ENCODE data around the gene DDOST. TPM values are rescaled to one million over a fixed set of nuclear protein-coding genes. Genes with fewer than 3 reads are reported as not detected.
A peak's percentile ranks its signal among the peaks of the same experiment; 100 is the strongest.

DDOST gene
- total and polyA plus RNA-seq, 2 donors from 2014 or later = 146 to 206 TPM

DNA sequence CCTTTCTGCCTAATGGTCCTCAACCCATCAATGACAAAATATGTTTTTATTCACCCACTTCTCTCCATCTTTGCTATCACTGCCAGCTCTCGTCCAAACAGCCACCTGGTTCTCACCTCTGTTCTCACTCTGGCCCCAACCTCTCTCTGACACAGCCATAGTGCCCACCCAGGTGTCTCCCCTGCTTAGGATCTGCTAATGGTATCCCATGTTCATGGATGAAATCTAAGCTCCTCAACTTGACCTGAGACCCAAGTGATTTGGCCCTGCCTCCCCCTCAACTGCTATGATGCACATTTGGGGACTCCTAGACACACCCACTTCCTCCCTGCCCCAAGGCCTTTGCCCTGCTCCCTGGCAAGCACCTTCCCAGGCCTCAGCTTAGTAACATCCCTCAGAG lies 30.7 kb upstream of the DDOST start:
- no peak for FAIRE-seq
- H3K27me3 ChIP-seq (ENCODE audit: control insufficient read depth, insufficient read depth, low read length) = no peaks in the 10 kb centered on the region
- TF ChIP-seq, protein P1, sequence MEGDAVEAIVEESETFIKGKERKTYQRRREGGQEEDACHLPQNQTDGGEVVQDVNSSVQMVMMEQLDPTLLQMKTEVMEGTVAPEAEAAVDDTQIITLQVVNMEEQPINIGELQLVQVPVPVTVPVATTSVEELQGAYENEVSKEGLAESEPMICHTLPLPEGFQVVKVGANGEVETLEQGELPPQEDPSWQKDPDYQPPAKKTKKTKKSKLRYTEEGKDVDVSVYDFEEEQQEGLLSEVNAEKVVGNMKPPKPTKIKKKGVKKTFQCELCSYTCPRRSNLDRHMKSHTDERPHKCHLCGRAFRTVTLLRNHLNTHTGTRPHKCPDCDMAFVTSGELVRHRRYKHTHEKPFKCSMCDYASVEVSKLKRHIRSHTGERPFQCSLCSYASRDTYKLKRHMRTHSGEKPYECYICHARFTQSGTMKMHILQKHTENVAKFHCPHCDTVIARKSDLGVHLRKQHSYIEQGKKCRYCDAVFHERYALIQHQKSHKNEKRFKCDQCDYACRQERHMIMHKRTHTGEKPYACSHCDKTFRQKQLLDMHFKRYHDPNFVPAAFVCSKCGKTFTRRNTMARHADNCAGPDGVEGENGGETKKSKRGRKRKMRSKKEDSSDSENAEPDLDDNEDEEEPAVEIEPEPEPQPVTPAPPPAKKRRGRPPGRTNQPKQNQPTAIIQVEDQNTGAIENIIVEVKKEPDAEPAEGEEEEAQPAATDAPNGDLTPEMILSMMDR (IDR thresholded peaks at IDR 0.05; ENCODE audit: borderline replicate concordance, extremely low read depth, insufficient read depth) = no peak
- H3K36me3 ChIP-seq (ENCODE audit: control insufficient read depth in 2 of 3, insufficient read depth in 3 of 3, low read length in 3 of 3) = no peaks in the 10 kb centered on the region
- no peak overlapping the region for H3K27ac ChIP-seq (ENCODE audit: low read depth in 2 of 2, low read length in 2 of 2)
- H3K9me3 ChIP-seq (ENCODE audit: control insufficient read depth in 2 of 3, insufficient read depth in 1 of 3, low read length in 3 of 3) = no peaks in the 10 kb centered on the region
- intact Hi-C loops (cut with DNase I) = loop anchor here (10.0 kb wide), 1 partner anchor 503 kb away; no protein-coding TSS in a partner anchor
- no peak for DNase-seq
- H3K4me3 ChIP-seq (ENCODE audit: low read length in 3 of 3) = no peak overlapping the region
- no peaks in the 10 kb centered on the region for H3K4me1 ChIP-seq (ENCODE audit: control insufficient read depth in 2 of 3, insufficient read depth in 2 of 3, low read depth in 1 of 3, low read length in 3 of 3)
- H3K9ac ChIP-seq (ENCODE audit: low read length in 3 of 3) = no peak overlapping the region

DNA sequence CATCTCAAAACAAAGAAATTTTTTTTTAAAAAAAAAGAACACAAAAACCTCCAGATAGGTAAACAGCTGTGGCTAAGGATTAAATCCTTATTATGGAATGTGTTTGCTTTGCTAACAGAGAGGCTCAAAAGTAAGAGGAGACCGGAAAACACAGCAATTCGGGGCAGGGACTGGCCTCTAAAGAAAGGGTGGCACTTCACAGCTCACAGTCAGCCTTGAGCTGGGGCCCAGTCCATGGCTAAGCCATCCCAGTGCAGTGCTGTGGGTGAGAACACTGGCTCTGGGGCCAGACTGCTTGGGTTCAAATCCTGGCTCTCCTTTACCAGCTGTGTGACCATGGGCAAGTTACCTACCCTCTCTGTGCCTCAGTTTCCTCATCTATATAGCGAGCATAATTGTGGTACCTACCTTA lies 28.5 kb upstream of the DDOST start:
- no peaks in the 10 kb centered on the region for H3K4me1 ChIP-seq (ENCODE audit: control insufficient read depth in 2 of 3, insufficient read depth in 2 of 3, low read depth in 1 of 3, low read length in 3 of 3)
- no peaks in the 10 kb centered on the region for H3K9me3 ChIP-seq (ENCODE audit: control insufficient read depth in 2 of 3, insufficient read depth in 1 of 3, low read length in 3 of 3)
- no peaks in the 10 kb centered on the region for H3K36me3 ChIP-seq (ENCODE audit: control insufficient read depth in 2 of 3, insufficient read depth in 3 of 3, low read length in 3 of 3)
- no peak overlapping the region for H3K9ac ChIP-seq (ENCODE audit: low read length in 3 of 3)
- no peaks in the 10 kb centered on the region for H3K27me3 ChIP-seq (ENCODE audit: control insufficient read depth, insufficient read depth, low read length)
- TF ChIP-seq, protein P1 (IDR thresholded peaks at IDR 0.05; ENCODE audit: borderline replicate concordance, extremely low read depth, insufficient read depth) = no peak
- FAIRE-seq (no peak), DNase-seq (no peak)
- intact Hi-C loops (cut with DNase I) = loop anchor here (10.0 kb wide), 1 partner anchor 505 kb away; no protein-coding TSS in a partner anchor
- H3K27ac ChIP-seq (ENCODE audit: low read depth in 2 of 2, low read length in 2 of 2) = no peak overlapping the region
- no peak overlapping the region for H3K4me3 ChIP-seq (ENCODE audit: low read length in 3 of 3)

DNA sequence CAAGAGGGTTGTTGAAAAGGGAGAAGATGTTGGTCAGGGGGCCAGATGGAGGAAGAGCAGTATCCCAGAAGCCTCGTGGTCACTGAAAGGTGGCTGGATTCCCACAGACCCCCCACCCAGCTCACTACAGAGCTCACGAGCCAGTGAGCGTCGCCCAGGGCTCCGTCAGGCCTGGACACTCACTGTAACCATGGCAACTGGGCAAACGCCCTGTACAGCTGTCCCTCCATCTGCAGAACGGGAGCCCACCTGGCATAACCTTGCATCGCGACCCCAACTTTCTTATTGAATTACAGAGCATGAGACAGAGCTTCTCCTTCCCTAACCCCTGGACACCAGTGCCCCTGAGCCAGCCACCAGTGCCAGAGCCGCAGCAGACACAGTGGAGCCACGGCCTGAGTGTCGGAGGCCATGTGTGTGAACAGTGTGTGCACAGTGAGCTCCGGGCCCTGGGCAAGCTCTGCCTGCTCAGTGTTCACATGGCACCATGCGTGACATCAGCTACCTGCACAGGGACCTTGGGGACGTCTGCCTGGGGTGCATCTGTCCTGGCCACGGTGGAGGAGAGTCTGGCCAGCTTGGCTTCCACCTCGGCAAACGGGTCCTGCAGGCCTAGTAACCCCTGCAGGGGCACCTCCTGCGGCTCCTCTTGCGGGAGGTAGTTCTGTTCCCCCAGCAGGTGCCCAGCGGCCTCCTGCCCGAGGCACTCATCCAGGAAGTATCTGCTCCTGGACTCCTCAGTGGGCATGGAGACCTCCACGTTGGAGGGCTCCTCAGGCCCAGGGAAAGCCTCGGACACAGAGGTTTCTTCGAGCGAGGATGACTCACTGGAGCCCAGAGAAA lies 25.9 kb upstream of the DDOST start:
- Histone ChIP-seq H3K4me1 (ENCODE audit: control insufficient read depth in 2 of 3, insufficient read depth in 2 of 3, low read depth in 1 of 3, low read length in 3 of 3) (peaks cover 0 to 3% (median 0%) of the 10 kb centered on the region in 3 donors), H3K27me3 (ENCODE audit: control insufficient read depth, insufficient read depth, low read length) (no peaks in the 10 kb centered on the region), H3K36me3 (ENCODE audit: control insufficient read depth in 2 of 3, insufficient read depth in 3 of 3, low read length in 3 of 3) (no peaks in the 10 kb centered on the region), H3K27ac (ENCODE audit: low read depth in 2 of 2, low read length in 2 of 2) (no peak overlapping the region), H3K9ac (ENCODE audit: low read length in 3 of 3) (no peak overlapping the region), H3K9me3 (ENCODE audit: control insufficient read depth in 2 of 3, insufficient read depth in 1 of 3, low read length in 3 of 3) (no peaks in the 10 kb centered on the region), H3K4me3 (ENCODE audit: low read length in 3 of 3) (no peak overlapping the region)
- DNase-seq (peak in 2 of 5 donors; percentile 31 to 48), FAIRE-seq (no peak)
- intact Hi-C loops (cut with DNase I) = no loop called here
- TF ChIP-seq, protein P1 (IDR thresholded peaks at IDR 0.05; ENCODE audit: borderline replicate concordance, extremely low read depth, insufficient read depth) = no peak

All from kidney (tissue), 14 donors.